Activated CD8-positive, alpha-beta memory T cell treated with anti-CD3 and anti-CD28 coated beads for 48 hours (primary cell): ENCODE measurements around the gene CCL18.
"Not testable (repeated sequence)": the region's sequence is repeated elsewhere in the genome, so short reads cannot be mapped to it uniquely, and the experiment has no call there.

ENCODE experiments used
- DNase-seq, 3 experiments: peaks; one replicate each; pipeline ENCODE4 v3.0.0-alpha.2; 2020; ENCODE audit warnings: low read depth in 2 of 3, low spot score in 2 of 3

Gene CCL18

DNA sequence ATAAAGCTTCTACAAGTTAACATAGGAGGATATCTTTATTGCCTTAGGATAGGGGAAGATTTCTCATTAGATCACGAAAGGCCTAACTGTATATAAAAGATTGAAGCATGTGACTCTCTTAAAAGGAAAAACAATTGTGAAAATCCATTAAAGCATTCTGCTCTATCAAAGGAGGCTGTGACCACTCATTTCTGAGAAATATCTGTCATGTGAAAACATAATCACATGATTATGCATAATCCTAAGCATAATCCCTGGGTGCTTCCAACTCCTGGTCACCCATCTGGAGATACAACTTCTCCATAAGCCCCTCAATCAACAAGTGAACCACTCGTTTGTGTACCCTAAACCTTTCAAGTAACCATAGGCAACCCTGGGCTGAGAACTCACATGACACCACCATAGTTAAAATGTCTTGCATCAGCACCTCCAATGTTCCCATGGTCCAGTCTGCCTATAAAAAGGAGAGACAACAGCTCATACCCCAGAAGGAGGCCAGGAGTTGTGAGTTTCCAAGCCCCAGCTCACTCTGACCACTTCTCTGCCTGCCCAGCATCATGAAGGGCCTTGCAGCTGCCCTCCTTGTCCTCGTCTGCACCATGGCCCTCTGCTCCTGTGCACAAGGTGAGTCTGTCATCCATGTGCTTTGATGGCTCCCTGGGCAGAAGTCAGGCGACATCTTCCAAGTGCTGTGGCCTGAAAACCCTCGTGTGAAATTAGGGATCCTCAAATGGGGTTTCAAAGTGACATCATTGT, at the start of gene CCL18:
Gene CCL18, plus strand, starts transcription at position 487 of the 756 bp plus-strand sequence. Its CDS starts 71 bp downstream, at position 558.
- no peak for DNase-seq

DNA sequence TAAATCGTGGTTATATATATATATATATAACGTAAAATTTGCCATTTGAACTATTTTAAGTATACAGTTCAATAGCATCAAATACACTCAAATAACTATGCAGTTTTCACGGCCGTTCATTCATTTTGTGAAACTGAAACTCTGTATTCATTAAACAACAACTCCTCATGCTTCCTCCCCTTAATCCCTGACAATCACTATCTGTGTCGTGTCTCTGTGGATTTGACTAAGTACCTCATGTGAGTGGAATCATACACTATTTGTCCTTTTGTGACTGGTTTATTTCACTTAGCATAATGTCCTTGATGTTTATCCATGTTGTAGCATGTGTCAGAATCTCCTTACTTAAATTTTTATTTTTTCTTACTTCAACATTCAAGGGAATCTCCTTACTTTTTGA, 49.1 kb upstream of the CCL18 start:
- DNase-seq = no peak

DNA sequence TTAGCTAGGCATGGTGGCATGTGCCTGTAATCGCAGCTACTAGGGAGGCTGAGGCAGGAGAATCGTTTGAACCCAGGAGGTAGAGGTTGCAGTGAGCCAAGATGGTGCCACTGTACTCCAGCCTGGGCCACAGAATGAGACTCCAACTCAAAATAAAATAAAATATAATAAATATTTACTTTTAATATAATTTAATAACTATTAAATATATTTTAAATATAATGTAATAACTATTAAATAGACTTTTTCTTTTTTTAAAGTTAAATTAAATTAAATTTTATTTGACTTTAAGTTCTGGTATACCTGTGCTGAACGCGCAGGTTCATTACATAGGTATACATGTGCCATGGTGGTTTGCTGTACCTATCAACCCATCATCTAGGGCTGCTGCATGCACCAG, 48.2 kb upstream of the CCL18 start:
- not testable (repeated sequence) for DNase-seq

DNA sequence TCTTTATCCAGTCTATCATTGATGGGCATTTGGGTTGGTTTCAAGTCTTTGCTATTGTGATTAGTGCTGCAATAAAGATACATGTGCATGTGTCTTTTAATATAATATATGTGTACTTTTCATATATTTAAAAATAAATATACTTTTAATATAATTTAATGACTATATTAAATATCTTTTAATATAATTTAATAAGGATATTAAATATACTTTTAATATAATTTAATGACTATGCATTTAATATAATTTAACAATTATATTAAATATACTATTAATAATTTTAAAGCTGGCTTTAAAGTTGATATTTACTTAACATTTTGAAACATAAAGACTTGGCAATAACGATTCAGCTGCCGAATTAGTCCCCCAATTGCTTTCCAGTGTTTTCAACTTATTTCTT, 47.5 kb upstream of the CCL18 start:
- no peak for DNase-seq

DNA sequence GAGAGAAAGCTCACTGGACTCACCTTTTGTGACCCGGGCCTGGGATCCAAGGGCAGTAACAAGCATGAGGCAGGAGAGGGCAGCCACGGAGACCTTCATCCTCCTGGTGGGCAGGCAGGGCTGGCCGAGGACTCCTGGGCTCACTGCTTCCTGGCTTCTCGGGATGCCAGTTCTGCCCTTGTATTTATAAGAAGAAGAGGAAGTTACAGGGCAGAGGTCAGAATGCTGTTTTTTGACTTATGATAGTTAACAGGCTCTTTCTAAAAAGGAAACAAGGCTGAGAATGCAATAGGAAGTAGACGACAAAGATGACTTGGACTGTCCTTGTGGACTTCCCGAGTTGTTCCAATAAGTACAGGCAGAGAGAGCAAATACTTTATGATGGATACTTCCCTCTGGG, 46.3 kb upstream of the CCL18 start, which contains the start of gene CCL23:
Gene CCL23, minus strand, starts transcription at position 174 of the 400 bp plus-strand sequence. Its CDS starts 75 bp downstream, at position 99.
- DNase-seq = no peak

GRCh38 chr17:36019423-36019822, 44.6 kb upstream of the CCL18 start:
- no peak for DNase-seq

DNA sequence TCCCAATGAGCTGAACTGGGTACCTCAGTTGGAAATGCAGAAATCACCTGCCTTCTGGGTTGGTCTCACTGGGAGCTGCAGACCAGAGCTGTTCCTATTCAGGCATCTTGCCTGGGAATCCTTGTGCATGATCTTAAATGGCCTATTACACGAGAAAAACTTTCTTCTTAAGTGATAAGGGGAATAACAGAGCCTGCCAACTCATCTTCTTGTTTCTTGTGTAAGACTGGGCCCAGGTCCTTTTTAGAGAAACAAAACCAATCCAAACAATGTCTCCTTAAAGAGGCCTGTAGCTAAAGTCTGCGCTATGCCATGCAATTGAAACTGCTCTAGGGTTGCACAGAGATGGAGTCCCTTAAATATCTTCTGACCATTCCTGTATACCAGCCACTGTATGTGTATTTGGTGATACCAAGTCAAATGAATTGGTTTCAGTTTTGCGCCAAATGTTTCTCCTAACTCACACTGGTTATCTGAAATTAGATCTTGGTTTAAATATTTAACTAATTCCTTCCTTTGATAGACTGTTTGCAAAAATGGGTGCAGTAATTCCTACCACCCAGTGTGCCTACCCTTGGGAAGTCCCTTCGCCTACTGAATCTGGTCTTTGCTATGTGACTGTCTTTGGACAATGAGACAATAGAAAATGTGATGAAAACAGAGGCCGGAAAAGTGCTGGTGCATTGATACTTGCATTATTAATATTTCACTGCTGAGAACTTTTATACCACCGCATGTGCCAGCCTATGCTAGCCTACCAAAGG, 39.8 kb upstream of the CCL18 start:
- DNase-seq = no peak

DNA sequence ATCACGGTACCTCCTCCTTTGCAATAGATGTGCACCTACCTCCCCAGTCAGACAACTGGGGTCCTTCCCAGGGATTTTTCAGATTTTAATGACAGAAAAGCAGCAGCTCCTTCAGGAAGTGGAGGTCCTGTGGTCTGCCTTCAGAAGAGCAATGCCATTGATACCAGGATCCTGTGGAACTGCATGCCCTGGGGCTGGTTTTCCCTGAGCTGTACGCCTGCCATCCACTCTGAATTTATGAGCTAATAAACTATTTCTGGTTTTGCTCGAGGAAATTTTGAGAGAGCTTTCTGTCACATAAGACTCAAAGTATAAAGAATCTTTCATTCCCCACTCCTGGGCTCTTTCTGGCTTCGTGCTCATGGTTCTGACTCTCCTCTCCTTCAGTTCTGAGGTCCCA, 36.3 kb upstream of the CCL18 start:
- DNase-seq = no peak

DNA sequence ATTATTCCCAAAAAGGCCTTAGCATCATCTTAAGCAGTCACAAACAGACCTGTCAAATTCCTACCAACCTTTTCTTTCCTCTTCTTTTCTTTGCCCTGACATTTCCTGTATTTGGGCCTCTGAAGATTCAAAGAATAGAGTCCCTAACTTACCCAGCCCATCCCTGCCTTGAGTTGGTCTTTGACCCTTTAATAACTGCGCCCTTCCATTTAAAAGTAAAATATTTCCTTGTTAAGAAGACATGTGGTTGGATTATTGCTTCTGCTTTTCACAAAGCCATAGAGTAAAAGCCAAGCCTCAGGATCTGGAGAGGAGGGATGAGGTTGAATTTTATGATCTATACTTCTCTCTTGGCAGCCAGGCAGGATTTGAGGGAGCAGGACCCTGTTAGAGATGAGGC, 33.1 kb upstream of the CCL18 start:
- DNase-seq = no peak

- no peak for DNase-seq
These were observed 29.9 kb upstream of the CCL18 start for GRCh38 chr17:36034127-36034526.

- no peak for DNase-seq
These were observed 27.8 kb upstream of the CCL18 start for GRCh38 chr17:36036235-36036634.

- no peak for DNase-seq
These were observed 16.0 kb upstream of the CCL18 start for GRCh38 chr17:36048066-36048465.

DNA sequence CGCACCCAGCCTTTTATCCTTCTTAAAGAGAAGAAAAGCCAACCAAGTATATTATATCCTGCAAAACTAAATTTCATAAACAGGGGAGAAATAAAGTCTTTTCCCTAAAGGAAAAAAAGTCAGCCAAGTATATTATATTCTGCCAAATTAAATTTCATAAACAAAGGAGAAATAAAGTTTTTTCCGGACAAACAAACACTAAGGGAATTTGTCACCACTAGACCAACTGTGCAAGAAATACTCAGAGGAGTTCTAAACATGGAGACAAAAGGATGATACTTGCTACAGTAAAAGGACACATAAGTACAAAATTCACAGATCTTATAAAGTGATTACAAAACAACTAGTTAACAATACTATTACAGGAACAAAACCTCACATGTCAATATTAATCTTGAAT, 14.4 kb upstream of the CCL18 start:
- no peak for DNase-seq

GRCh38 chr17:36055171-36055570, 8.9 kb upstream of the CCL18 start:
- no peak for DNase-seq

DNA sequence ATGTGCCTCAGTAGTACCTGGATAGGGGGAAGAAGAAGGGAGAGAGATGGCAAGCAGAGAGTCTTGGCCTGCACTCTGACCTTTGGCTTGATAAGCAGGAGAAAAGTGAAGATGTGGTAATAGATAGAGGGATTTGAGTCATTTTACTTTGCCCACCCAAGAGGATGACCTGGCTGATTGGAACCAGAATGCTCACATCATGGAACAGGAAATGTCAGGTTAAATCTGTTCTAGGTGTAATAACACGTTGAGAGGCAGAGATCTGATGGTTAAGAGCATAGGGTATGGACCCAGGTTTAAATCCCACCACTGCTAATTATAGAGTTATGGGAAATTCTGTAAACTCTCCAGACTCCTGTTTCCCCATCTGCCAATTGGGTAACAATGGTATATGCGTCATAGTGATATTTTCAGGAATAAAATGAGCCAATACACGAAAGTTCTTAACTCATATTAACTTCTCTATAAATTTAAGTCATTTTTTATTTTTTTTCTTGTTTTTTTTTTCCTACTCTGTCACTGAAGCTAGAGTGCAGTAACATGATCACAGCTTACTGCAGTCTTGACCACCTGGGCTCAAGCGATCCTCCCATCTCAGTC, 8.1 kb upstream of the CCL18 start:
- no peak for DNase-seq

DNA sequence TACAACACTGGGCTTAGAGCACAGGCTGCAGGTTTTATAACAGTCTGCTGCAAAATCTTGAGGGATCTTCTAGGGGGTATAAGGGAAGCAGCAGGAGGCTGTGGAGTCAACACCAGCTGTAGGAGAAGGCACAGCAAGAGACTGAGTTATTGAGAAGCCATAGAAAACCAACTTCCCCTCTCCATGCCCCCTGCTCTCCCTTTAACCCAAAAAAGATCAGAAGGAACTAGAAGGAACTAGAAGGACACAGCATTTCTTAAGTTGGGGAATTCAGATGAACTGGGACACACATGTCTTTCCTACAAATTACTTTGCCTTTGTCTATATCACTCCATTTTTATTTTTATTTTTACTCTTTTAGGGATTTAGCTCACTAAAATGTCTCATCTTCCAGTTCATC, 6.2 kb upstream of the CCL18 start:
- no peak for DNase-seq

GRCh38 chr17:36059406-36059805, 4.7 kb upstream of the CCL18 start:
- no peak for DNase-seq

DNA sequence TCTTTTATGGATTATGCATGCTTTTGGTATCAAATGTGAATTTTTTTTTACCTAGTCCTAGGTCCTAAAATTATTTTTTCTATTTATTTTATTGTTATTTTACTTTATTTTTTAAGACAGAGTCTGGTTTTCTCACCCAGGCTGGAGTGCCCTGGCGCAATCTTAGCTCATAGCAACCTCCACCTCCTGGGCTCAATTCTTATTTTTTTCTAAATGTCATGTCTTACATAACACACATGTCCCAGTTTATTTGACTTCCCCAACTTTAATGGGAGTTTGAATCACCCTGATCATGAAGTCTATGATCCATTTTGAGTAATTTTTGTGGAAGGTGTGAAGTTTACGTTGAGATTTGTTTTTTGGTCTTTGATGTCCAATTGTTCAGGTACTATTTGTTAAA, 3.3 kb upstream of the CCL18 start:
- DNase-seq = no peak

GRCh38 chr17:36066365-36066985, 2.4 kb downstream of the CCL18 start:
- no peak for DNase-seq

GRCh38 chr17:36068524-36068923, 4.5 kb downstream of the CCL18 start:
- no peak for DNase-seq

DNA sequence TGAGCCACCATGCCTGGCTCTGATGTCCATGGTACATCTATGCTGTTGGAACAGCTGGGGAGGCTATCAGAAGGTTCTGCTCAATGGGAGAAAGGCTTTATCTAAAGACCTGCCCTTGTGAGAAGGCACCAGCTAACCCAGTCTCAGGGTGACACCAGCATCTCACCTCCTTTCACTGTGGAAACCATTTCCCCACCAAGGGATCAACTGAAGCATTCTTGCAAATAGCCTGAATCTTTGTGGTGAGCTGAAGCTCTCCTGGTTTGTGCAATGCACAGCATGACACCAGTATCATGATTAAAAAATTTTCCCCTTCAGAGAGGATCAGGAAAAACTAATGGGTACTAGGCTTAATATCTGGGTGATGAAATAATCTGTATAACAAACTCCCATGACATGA, 5.1 kb downstream of the CCL18 start:
- no peak for DNase-seq

- no peak for DNase-seq
These were observed 6.4 kb downstream of the CCL18 start for GRCh38 chr17:36070427-36070826.
